Tongue (tissue), 2 donors: ENCODE results near the gene PPM1E. TPM values are rescaled to one million over a fixed set of nuclear protein-coding genes. Genes with fewer than 3 reads are reported as not detected.
"Not testable (repeated sequence)": the region's sequence is repeated elsewhere in the genome, so short reads cannot be mapped to it uniquely, and the experiment has no call there.

Experiments
- DNase-seq: peaks from one replicate; pipeline ENCODE4 v3.0.0-alpha.2; 2015
- total RNA-seq: library from RNA; depleted of rRNA; stranded (reverse); fragments of >200 nt; gene quantifications from one replicate; pipeline ENCODE4 v1.2.3, GENCODE V29; 2014

Gene PPM1E
- total RNA-seq, 1 donor from 2014 or later: 1.5 TPM

GRCh38 chr17:58779446-58779845 is 23.8 kb downstream of the PPM1E start:
- DNase-seq: no peak

DNA sequence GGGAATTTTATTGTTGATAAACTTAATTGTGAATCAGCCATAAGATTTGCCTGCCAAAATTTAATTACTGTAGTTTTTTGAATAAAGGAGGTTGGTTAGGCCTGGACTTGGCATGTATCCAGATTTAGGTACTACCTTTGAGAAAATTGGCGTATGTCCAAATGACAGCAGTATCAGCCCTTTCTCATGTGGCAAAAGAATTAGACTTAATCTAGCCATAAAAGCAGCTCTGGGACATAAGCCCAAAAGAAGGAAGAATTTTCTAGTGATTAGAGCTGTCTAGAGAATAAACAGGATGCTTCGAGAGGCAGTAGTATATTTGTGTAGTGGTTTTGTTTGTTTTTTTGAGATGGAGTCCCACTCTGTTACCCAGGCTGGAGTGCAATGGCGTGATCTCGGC is 27.7 kb downstream of the PPM1E start:
- DNase-seq: peak; percentile 3

GRCh38 chr17:58785097-58785496 is 29.4 kb downstream of the PPM1E start:
- no peak for DNase-seq

- peak; percentile 2 for DNase-seq
These were observed 31.1 kb downstream of the PPM1E start for GRCh38 chr17:58786586-58787295.

- no peak for DNase-seq
These were observed 32.5 kb downstream of the PPM1E start for GRCh38 chr17:58788199-58788598.

GRCh38 chr17:58789160-58789559 is 33.5 kb downstream of the PPM1E start:
- no peak for DNase-seq

GRCh38 chr17:58789831-58790230 is 34.2 kb downstream of the PPM1E start:
- DNase-seq: no peak

DNA sequence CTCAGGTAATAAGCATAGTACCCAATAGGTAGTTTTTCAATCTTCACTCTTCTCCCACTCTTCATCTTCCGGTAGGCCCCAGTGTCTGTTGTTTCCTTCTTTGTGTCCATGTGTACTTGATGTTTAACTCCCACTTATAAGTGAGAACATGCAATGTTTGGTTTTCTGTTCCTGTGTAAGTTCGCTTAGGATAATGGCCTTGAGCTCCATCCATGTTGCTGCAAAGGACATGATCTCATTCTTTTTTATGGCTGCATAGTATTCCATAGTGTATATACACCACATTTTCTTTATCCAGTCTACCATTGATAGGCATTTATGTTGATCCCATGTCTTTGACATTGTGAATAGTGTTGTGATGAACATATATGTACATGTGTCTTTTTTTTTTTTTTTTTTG is 38.9 kb downstream of the PPM1E start:
- not testable (repeated sequence) for DNase-seq

DNA sequence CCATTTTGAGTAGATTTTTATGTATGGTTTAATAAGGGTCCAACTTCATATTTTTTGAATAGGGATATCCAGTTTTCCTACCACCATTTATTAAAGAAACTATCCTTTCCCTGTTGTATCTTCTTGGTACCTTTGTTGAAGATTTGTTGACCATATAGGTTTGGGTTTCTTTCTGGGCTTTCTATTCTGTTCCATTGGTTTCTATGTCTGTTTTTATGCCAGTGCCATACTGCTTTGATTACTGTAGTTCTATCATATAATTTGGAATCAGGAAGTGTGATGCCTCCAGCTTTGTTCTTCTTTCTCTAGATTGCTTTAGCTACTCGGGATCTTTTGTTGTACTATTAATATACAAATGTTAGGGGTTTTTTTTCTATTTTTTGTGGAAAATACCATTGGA is 46.5 kb downstream of the PPM1E start:
- DNase-seq: no peak

- DNase-seq: no peak
These were observed 50.4 kb downstream of the PPM1E start for GRCh38 chr17:58806046-58806445.

GRCh38 chr17:58808609-58809563 is 53.2 kb downstream of the PPM1E start:
- DNase-seq: no peak

GRCh38 chr17:58809564-58809936 is 53.9 kb downstream of the PPM1E start:
- DNase-seq: no peak

GRCh38 chr17:58811290-58811689 is 55.6 kb downstream of the PPM1E start:
- DNase-seq: no peak

GRCh38 chr17:58813712-58814111 is 58.1 kb downstream of the PPM1E start:
- DNase-seq: no peak

GRCh38 chr17:58818654-58819053 is 63.0 kb downstream of the PPM1E start:
- DNase-seq: no peak

DNA sequence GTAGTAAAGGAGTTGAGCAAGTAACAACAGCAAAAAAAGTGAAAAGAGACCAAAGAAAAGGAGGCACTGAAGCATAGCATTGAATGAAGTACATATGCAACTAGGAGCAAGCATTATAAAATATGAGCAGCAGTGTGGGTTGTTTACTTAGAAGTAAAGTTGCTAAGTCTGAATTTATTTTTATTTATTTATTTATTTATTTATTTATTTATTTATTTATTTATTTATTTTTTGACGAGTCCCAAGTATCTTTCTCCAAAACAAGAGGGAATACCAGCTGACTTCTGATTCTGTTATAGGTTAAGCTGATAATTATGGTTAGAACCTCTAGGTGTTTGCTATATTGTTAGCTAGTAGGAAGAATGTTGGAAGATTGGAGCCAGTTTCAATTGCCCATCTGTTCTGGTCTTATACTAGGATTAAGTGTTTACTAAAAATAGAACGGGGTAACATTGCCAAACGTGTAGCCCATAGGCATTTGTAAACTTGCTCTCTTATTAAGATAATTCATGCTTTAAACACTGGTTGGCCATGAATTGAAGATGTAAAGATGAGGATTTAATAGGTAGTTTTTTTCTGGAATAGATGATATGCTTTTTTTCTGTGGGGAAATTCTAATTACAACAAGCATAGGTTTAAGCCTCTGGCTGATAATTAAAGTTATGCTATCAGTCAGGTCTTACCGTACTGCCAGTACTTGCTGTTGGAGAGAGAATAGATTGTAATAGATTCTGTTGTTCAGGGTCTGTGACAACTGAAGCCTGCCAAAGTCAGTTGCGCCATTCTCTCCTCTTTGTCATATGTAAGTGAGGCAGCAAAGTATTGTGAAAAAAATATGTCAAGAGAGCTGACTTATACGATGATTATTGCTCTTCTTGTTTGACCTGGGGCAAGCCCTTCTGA is 66.7 kb downstream of the PPM1E start:
- DNase-seq: peak; percentile 68

- no peak for DNase-seq
These were observed 67.4 kb downstream of the PPM1E start for GRCh38 chr17:58823051-58823525.

DNA sequence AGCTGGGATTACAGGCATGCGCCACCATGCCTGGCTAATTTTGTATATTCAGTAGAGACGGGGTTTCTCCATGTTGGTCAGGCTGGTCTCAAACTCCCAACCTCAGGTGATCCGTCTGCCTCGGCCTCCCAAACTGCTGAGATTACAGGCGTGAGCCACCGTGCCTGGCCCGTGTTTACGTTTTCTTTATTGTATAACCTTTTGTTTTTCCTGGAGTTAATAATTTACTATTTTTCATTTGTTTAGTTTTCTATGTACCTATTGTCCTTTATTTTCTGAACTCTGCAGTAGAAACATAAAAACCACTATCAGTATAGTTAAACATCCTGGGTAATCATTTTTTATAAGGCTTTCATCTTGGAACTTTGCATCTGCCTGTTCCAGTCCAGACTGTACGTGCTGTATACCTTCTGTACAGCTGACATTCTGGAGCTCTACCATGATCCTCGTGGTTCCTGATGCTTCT is 73.6 kb downstream of the PPM1E start:
- no peak for DNase-seq

GRCh38 chr17:58831780-58832179 is 76.1 kb downstream of the PPM1E start:
- DNase-seq: no peak

GRCh38 chr17:58832514-58832913 is 76.9 kb downstream of the PPM1E start:
- DNase-seq: no peak

DNA sequence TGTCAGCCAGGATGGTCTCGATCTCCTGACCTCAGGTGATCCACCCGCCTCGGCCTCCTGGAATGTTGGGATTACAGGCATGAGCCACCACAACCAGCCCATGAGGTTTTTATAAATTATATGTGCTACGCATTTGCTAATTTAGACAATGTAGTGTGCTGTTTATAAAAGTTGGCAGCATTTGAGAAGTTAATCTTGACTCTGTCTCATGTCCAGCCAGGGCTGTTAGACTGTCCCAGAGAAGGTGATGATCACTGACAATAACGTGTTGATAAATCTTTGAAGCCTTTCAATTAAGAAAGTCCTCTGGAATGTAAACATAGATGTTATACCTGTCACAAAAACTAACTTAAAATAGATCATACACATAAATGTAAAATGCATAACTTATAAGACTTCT is 82.0 kb downstream of the PPM1E start:
- DNase-seq: no peak
